Lower leg skin (tissue), 4 donors: ENCODE measurements around the gene PCCA. TPM values are rescaled to one million over a fixed set of nuclear protein-coding genes. Genes with fewer than 3 reads are reported as not detected.

Experiments used
- DNase-seq, 2 donors: peaks; one replicate each; pipeline ENCODE4 v3.0.0-alpha.2; 2019; ENCODE audit warnings: low spot score in 2 of 2
- H3K4me3 ChIP-seq: fragments of 200-600 bp; sonication (generic); 2 replicates; pipeline ENCODE4 v1.5.1; 2017; ENCODE audit warnings: mild to moderate bottlenecking, low read depth; ENCODE audit not compliant: poor library complexity, severe bottlenecking
- POLR2A ChIP-seq, 2 donors: fragments of 450-650 bp; IDR thresholded peaks; one replicate each; pipeline ENCODE4 v1.6.1; 2016 to 2017; ENCODE audit warnings: antibody characterized with exemption in 2 of 2, mild to moderate bottlenecking in 1 of 2, moderate library complexity in 1 of 2
- WGBS, 2 donors: methylation state at CpG; one replicate each; pipeline ENCODE4 v1.1.5; 2018; 5-methylcytosine and 5-hydroxymethylcytosine counted together
- intact Hi-C: fragments of 100-400 bp; cut with DNase I; formaldehyde crosslinking; loops from one replicate; pipeline ENCODE4 v1.15.0; 2023; ENCODE audit warnings: low total_unique reads
- total RNA-seq, 4 donors: library from RNA; depleted of rRNA; stranded (reverse); fragments of >200 nt; gene quantifications; one replicate each; pipeline ENCODE4 v1.1.0, GENCODE V29; 2016
- TF ChIP-seq, protein P1 (sequence below), 3 donors: fragments of 450-650 bp; IDR thresholded peaks; one replicate each; pipeline ENCODE4 v1.5.1; 2016; ENCODE audit warnings: antibody characterized with exemption in 3 of 3, mild to moderate bottlenecking in 3 of 3, moderate library complexity in 2 of 3

Gene PCCA
- total RNA-seq, 4 donors from 2014 or later: 24.3 to 34.2 (median 26.2) TPM

DNA sequence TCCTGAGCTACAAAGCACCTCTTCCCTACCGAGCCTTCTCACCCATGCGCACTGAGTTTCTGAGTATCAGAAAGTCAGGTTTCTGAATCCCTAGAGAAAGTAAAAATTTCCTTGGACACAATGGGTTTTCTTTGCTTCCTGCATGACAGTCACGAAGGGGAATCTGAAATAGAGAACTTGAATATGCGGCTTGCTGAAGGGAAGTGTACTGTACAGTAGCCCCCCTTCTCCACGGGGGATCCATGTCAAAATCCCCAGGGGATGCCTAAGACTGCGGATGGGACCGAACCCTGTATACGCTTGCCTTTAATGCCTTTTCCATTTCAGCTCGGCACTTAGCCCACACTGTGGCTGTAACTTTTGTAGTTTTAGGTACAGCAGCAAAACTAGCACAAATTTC lies 391.8 kb downstream of the PCCA start:
- 89 to 92% methylated on average over 9 of the region's 9 CpGs for WGBS, 2 donors

DNA sequence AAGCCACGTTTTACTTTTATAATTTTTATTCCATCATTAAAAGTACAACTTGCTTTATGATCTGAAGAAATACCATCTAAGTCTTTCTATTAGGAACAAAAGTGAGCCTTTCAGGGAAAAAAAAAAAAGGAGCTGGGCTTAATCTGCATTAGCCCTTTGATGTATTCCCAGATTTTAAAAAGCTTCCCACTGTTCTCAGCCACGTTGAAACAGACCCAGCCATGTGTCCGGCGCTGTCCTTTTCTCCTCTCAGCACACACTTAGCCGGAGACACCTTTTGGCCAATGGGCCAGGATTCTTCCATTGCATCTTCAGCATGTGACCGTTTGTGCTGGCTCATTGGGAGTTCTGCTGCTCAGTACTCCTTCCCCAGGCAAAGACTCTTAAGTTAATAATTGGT lies 394.2 kb downstream of the PCCA start:
- intact Hi-C loops: no loop called here
- no peak overlapping the region for H3K4me3 ChIP-seq
- DNase-seq: no peak
- 78 to 83% methylated on average over 6 of the region's 6 CpGs for WGBS, 2 donors
- TF ChIP-seq, protein P1, sequence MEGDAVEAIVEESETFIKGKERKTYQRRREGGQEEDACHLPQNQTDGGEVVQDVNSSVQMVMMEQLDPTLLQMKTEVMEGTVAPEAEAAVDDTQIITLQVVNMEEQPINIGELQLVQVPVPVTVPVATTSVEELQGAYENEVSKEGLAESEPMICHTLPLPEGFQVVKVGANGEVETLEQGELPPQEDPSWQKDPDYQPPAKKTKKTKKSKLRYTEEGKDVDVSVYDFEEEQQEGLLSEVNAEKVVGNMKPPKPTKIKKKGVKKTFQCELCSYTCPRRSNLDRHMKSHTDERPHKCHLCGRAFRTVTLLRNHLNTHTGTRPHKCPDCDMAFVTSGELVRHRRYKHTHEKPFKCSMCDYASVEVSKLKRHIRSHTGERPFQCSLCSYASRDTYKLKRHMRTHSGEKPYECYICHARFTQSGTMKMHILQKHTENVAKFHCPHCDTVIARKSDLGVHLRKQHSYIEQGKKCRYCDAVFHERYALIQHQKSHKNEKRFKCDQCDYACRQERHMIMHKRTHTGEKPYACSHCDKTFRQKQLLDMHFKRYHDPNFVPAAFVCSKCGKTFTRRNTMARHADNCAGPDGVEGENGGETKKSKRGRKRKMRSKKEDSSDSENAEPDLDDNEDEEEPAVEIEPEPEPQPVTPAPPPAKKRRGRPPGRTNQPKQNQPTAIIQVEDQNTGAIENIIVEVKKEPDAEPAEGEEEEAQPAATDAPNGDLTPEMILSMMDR (IDR thresholded peaks at IDR 0.05): no peak
- no peak for TF ChIP-seq POLR2A (IDR thresholded peaks at IDR 0.05)

More for the DNA sequence above, 391.8 kb downstream of the PCCA start:
- DNase-seq: no peak
- intact Hi-C loops: no loop called here
- no peak for TF ChIP-seq POLR2A (IDR thresholded peaks at IDR 0.05)
- TF ChIP-seq, protein P1 (IDR thresholded peaks at IDR 0.05): no peak
- H3K4me3 ChIP-seq: no peak overlapping the region

DNA sequence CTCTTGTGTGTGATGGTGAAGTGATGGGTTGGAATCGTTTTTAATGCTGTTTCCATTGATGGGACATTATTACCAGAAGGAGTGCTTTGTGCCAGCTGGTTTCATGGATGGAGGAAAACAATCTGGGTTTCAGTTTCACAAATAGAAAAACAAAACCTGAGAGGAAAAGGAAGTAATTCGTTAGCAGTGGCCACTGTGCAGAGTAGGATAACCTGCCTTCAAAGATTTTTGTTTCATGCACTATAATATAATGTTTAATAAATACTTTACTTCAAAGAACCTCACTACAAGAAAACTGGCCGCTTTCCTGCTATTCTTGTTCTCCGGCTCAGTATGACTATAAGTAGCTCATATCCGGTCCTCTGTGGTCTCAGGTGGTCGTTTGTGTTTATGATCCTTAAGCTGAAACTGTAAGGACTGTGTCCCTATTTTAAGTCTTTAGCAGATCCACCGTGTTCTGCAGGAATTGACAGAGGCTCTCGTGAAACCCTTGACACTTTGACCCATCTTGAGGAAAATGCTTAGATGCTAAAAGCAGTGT lies 395.0 kb downstream of the PCCA start:
- DNase-seq: no peak
- TF ChIP-seq, protein P1 (IDR thresholded peaks at IDR 0.05): no peak
- no peak for TF ChIP-seq POLR2A (IDR thresholded peaks at IDR 0.05)
- WGBS, 2 donors: 66 to 68% methylated on average over 8 of the region's 8 CpGs
- H3K4me3 ChIP-seq: no peak overlapping the region
- intact Hi-C loops: no loop called here

DNA sequence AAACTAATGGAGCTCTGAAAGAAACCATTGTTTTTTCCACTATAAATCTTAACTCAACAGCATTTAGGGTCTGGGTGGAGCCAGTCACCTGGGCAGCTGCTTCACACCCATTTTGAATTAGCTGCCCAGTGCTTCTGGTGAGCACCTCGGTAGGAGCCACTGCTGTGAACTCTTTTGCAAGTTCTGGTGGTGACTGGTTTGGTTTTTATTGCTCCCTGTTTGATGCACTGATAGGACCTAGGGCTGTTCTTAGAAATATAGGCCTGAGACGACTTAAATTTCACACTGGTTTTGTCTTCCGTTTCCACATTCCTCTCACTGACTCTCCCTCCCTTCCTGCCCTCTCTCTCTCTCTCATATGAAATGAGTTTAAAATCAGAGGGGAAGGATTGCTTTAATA lies 395.8 kb downstream of the PCCA start:
- TF ChIP-seq POLR2A (IDR thresholded peaks at IDR 0.05): no peak
- TF ChIP-seq, protein P1 (IDR thresholded peaks at IDR 0.05): no peak
- no peak overlapping the region for H3K4me3 ChIP-seq
- no peak for DNase-seq
- WGBS, 2 donors: 66 to 73% methylated on average over 3 of the region's 3 CpGs
- intact Hi-C loops: no loop called here

DNA sequence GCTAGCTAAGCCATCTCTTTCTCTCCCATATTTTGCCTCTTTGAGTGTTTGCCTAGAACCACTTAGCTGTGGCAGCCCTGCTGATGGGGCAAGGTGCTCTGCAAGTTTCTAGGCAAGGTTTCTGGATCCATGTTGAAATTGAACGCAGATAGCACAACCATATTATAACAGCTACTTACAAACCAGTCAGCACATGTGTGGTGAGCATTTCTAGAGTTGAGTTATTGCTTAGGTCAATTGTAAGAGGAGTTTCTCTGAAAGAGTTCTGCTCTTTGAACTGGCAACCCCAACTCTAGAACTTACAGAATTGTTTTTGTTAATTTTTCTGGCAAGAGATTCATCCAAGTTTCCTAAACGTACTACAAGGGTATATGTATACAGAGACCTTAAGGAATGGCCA lies 396.4 kb downstream of the PCCA start:
- TF ChIP-seq POLR2A (IDR thresholded peaks at IDR 0.05): no peak
- TF ChIP-seq, protein P1 (IDR thresholded peaks at IDR 0.05): no peak
- H3K4me3 ChIP-seq: no peak overlapping the region
- 93 to 97% methylated on average over 2 of the region's 2 CpGs for WGBS, 2 donors
- DNase-seq: no peak
- intact Hi-C loops: no loop called here

DNA sequence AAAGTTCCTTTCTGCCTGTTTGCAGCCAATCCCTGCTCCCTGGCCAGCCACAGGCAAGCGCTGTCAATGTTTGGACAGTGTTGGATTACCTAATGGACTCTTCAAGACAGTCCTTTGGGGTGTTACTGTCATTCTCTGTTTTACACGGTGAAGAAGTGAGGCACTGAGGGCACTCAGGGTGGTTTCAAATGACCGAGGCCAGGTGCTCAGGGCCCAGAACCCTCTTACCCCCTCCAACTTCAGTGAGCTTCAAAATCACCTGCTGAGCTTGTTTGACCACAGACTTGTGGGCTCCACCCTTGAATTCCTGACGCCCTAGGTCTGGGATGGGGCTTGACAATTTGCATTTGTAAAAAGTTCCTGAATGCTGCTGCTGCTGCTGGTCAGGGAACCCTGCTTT lies 401.8 kb downstream of the PCCA start:
- 59 to 63% methylated on average over 4 of the region's 4 CpGs for WGBS, 2 donors
- DNase-seq: peak in 1 of 2 donors; percentile 42
- no peak overlapping the region for H3K4me3 ChIP-seq
- TF ChIP-seq, protein P1 (IDR thresholded peaks at IDR 0.05): no peak
- intact Hi-C loops: no loop called here
